CD8-positive, alpha-beta memory T cell (primary cell): Measurements from ENCODE around the gene CD247. TPM values are rescaled to one million over a fixed set of nuclear protein-coding genes. Genes with fewer than 3 reads are reported as not detected.

Experiments used
- CTCF ChIA-PET: fragments of 350-600 bp; sonication (Branson Sonifier 250); formaldehyde crosslinking; loops from one replicate; lab custom pipeline; 2021; ENCODE audit warnings: antibody characterized with exemption; lab: Charles Lee
- POLR2A ChIA-PET: fragments of 350-600 bp; sonication (Branson Sonifier 250); formaldehyde crosslinking; loops from one replicate; lab custom pipeline; 2021; ENCODE audit warnings: antibody characterized with exemption; lab: Charles Lee
- DNase-seq, 5 donors: peaks; one replicate each; pipeline versions ENCODE4 v3.0.0 to v3.0.0-alpha.2; 2020 to 2022; ENCODE audit warnings: mixed read lengths in 1 of 5
- H3K27ac ChIP-seq: one replicate; pipeline ENCODE4 v1.7.0; 2013; ENCODE audit warnings: low read depth, mild to moderate bottlenecking, low read length, moderate library complexity
- H3K27me3 ChIP-seq: 2 replicates; pipeline ENCODE4 v1.7.0; 2013; ENCODE audit warnings: low read length, mild to moderate bottlenecking; ENCODE audit not compliant: insufficient read depth, poor library complexity, severe bottlenecking
- H3K36me3 ChIP-seq: 2 replicates; pipeline ENCODE4 v1.7.0; 2013; ENCODE audit warnings: mild to moderate bottlenecking, low read length, moderate library complexity; ENCODE audit not compliant: insufficient read depth
- H3K4me1 ChIP-seq: 2 replicates; pipeline ENCODE4 v1.7.0; 2013; ENCODE audit warnings: mild to moderate bottlenecking, low read length, moderate library complexity; ENCODE audit not compliant: insufficient read depth
- H3K4me3 ChIP-seq: 2 replicates; pipeline ENCODE4 v1.7.0; 2013; ENCODE audit warnings: mild to moderate bottlenecking, low read length
- H3K9me3 ChIP-seq: 2 replicates; pipeline ENCODE4 v1.7.0; 2013; ENCODE audit warnings: mild to moderate bottlenecking, low read length
- H3K27ac Mint-ChIP-seq, 8 donors: one replicate each; pipeline ENCODE4 v1.8.0; 2020 to 2021; ENCODE audit warnings: mixed read lengths in 8 of 8, mild to moderate bottlenecking in 6 of 8, inconsistent platforms in 3 of 8, moderate library complexity in 3 of 8
- H3K27me3 Mint-ChIP-seq, 2 donors: one replicate each; pipeline ENCODE4 v1.8.0; 2020 to 2021; ENCODE audit warnings: mixed read lengths in 2 of 2, mild to moderate bottlenecking in 1 of 2, moderate library complexity in 1 of 2
- H3K36me3 Mint-ChIP-seq, 3 donors: one replicate each; pipeline ENCODE4 v1.8.0; 2020 to 2021; ENCODE audit warnings: mixed read lengths in 3 of 3, inconsistent platforms in 1 of 3, mild to moderate bottlenecking in 1 of 3
- H3K4me1 Mint-ChIP-seq, 3 donors: one replicate each; pipeline ENCODE4 v1.8.0; 2020 to 2021; ENCODE audit warnings: mixed read lengths in 3 of 3, inconsistent platforms in 1 of 3, mild to moderate bottlenecking in 1 of 3
- H3K4me3 Mint-ChIP-seq, 7 donors: one replicate each; pipeline ENCODE4 v1.8.0; 2020 to 2021; ENCODE audit warnings: mixed read lengths in 7 of 7, mild to moderate bottlenecking in 6 of 7, moderate library complexity in 4 of 7, inconsistent platforms in 2 of 7
- H3K9me3 Mint-ChIP-seq, 5 donors: one replicate each; pipeline ENCODE4 v1.8.0; 2020 to 2022; ENCODE audit warnings: mixed read lengths in 5 of 5, mild to moderate bottlenecking in 3 of 5, moderate library complexity in 2 of 5, inconsistent platforms in 1 of 5
- polyA plus RNA-seq: library from polyadenylated mRNA; unstranded; fragments of 300-500 nt; fragmentation: Illumina TruSeq; gene quantifications from one replicate; pipeline ENCODE4 v1.2.3, GENCODE V29; 2021
- total RNA-seq, 2 experiments: library from RNA; stranded (reverse); gene quantifications; one replicate each; pipeline ENCODE4 v1.2.3, GENCODE V29; 2021

The CD247 gene
- total and polyA plus RNA-seq, 3 experiments from 2014 or later = 130 to 395 (median 133) TPM

- ChIA-PET CTCF (interaction anchor here (0.7 to 1.5 kb wide), 3 partner anchors 20 to 33 kb away, joined by 3 to 5 read pairs (median 4); no protein-coding TSS in a partner anchor), POLR2A (interaction anchor here (1.0 to 1.8 kb wide), 2 partner anchors 14 to 16 kb away, joined by 3 to 7 read pairs; no protein-coding TSS in a partner anchor)
- Mint-ChIP-seq H3K4me3 (peak overlapping the region; percentile 21 to 72 (median 58)), H3K4me1 (peaks cover 92 to 100% (median 99%) of the 10 kb centered on the region in 3 donors), H3K27me3 (no peaks in the 10 kb centered on the region), H3K36me3 (peaks cover 0 to 95% (median 31%) of the 10 kb centered on the region in 3 donors), H3K27ac (peak overlapping the region; percentile 53 to 96 (median 76)), H3K9me3 (no peaks in the 10 kb centered on the region)
- Histone ChIP-seq H3K27ac (no peak overlapping the region), H3K27me3 (no peaks in the 10 kb centered on the region), H3K9me3 (no peaks in the 10 kb centered on the region), H3K36me3 (peaks cover 18% of the 10 kb centered on the region), H3K4me1 (peaks cover 98% of the 10 kb centered on the region), H3K4me3 (no peak overlapping the region)
- DNase-seq = no peak
Observed at GRCh38 chr1:167500283-167500860, 18.0 kb downstream of the CD247 start.

- H3K27ac ChIP-seq = no peak overlapping the region
- Mint-ChIP-seq H3K27ac (peak overlapping the region; percentile 41 to 96 (median 74)), H3K27me3 (no peaks in the 10 kb centered on the region), H3K4me3 (peak overlapping the region; percentile 9 to 72 (median 48)), H3K36me3 (peaks cover 0 to 93% (median 30%) of the 10 kb centered on the region in 3 donors), H3K4me1 (peaks cover 93 to 100% (median 99%) of the 10 kb centered on the region in 3 donors), H3K9me3 (no peaks in the 10 kb centered on the region)
- H3K4me1 ChIP-seq = peaks cover 100% of the 10 kb centered on the region
- H3K27me3 ChIP-seq = no peaks in the 10 kb centered on the region
- H3K36me3 ChIP-seq = peaks cover 23% of the 10 kb centered on the region
- DNase-seq = no peak
- no peak overlapping the region for H3K4me3 ChIP-seq
- POLR2A ChIA-PET = interaction anchor here (1.2 to 1.9 kb wide), 3 partner anchors 15 to 52 kb away, joined by 3 to 7 read pairs (median 4); no protein-coding TSS in a partner anchor
- no peaks in the 10 kb centered on the region for H3K9me3 ChIP-seq
- CTCF ChIA-PET = interaction anchor here (0.7 to 1.5 kb wide), 3 partner anchors 15 to 31 kb away, joined by 3 to 4 read pairs (median 4); no protein-coding TSS in a partner anchor
Observed at GRCh38 chr1:167499664-167500101, 18.6 kb downstream of the CD247 start.

- ChIA-PET CTCF (interaction anchor here (0.7 to 1.5 kb wide), 3 partner anchors 16 to 31 kb away, joined by 3 to 4 read pairs (median 4); no protein-coding TSS in a partner anchor), POLR2A (interaction anchor here (1.2 to 1.9 kb wide), 3 partner anchors 15 to 51 kb away, joined by 3 to 7 read pairs (median 4); no protein-coding TSS in a partner anchor)
- H3K4me3 Mint-ChIP-seq = peak overlapping the region; percentile 9 to 72 (median 48)
- DNase-seq = no peak
- Histone ChIP-seq H3K27me3 (no peaks in the 10 kb centered on the region), H3K4me3 (no peak overlapping the region), H3K36me3 (peaks cover 28% of the 10 kb centered on the region), H3K4me1 (peaks cover 100% of the 10 kb centered on the region), H3K27ac (no peak overlapping the region), H3K9me3 (no peaks in the 10 kb centered on the region)
- peaks cover 94 to 100% (median 99%) of the 10 kb centered on the region in 3 donors for H3K4me1 Mint-ChIP-seq
- H3K36me3 Mint-ChIP-seq = peaks cover 0 to 93% (median 30%) of the 10 kb centered on the region in 3 donors
- no peaks in the 10 kb centered on the region for H3K9me3 Mint-ChIP-seq
- H3K27ac Mint-ChIP-seq = peak overlapping the region; percentile 41 to 96 (median 78)
- H3K27me3 Mint-ChIP-seq = no peaks in the 10 kb centered on the region
Observed at GRCh38 chr1:167499106-167499505, 19.2 kb downstream of the CD247 start.

- Mint-ChIP-seq H3K27me3 (no peaks in the 10 kb centered on the region), H3K4me1 (peaks cover 94 to 100% (median 99%) of the 10 kb centered on the region in 3 donors), H3K4me3 (peak overlapping the region in 2 of 7 donors; percentile 46 to 61), H3K9me3 (no peaks in the 10 kb centered on the region), H3K36me3 (peaks cover 0 to 88% (median 19%) of the 10 kb centered on the region in 3 donors), H3K27ac (peak overlapping the region; percentile 17 to 97 (median 83))
- no peaks in the 10 kb centered on the region for H3K27me3 ChIP-seq
- H3K4me3 ChIP-seq = no peak overlapping the region
- no peak overlapping the region for H3K27ac ChIP-seq
- DNase-seq = no peak
- H3K4me1 ChIP-seq = peaks cover 100% of the 10 kb centered on the region
- POLR2A ChIA-PET = interaction anchor here (1.0 kb wide), 1 partner anchor 21 kb away, joined by 3 read pairs; the partner anchor contains the start of gene CD247
- peaks cover 36% of the 10 kb centered on the region for H3K36me3 ChIP-seq
- CTCF ChIA-PET = interaction anchor here (2.1 kb wide), 1 partner anchor 19 kb away, joined by 7 read pairs; no protein-coding TSS in a partner anchor
- H3K9me3 ChIP-seq = no peaks in the 10 kb centered on the region
Observed at GRCh38 chr1:167496797-167497619, 21.3 kb downstream of the CD247 start.

GRCh38 chr1:167493372-167493771 lies 25.0 kb downstream of the CD247 start:
- peaks cover 98% of the 10 kb centered on the region for H3K4me1 ChIP-seq
- H3K27me3 ChIP-seq = no peaks in the 10 kb centered on the region
- CTCF ChIA-PET = interaction anchor here (1.3 to 2.9 kb wide), 5 partner anchors 8 to 38 kb away, joined by 3 to 12 read pairs (median 5); partner anchors contain the start of gene CD247
- peak overlapping the region; percentile 68 to 97 (median 96) for H3K27ac Mint-ChIP-seq
- POLR2A ChIA-PET = interaction anchor here (0.9 to 2.9 kb wide), 3 partner anchors 10 to 46 kb away, joined by 4 to 17 read pairs (median 8); partner anchors contain the start of gene CD247
- no peaks in the 10 kb centered on the region for H3K27me3 Mint-ChIP-seq
- peak overlapping the region; percentile 1 to 89 (median 70) for H3K4me3 Mint-ChIP-seq
- no peaks in the 10 kb centered on the region for H3K9me3 Mint-ChIP-seq
- H3K4me3 ChIP-seq = no peak overlapping the region
- H3K9me3 ChIP-seq = no peaks in the 10 kb centered on the region
- DNase-seq = no peak
- peaks cover 27% of the 10 kb centered on the region for H3K36me3 ChIP-seq
- H3K36me3 Mint-ChIP-seq = peaks cover 0 to 75% (median 12%) of the 10 kb centered on the region in 3 donors
- H3K27ac ChIP-seq = no peak overlapping the region
- H3K4me1 Mint-ChIP-seq = peaks cover 93 to 100% (median 99%) of the 10 kb centered on the region in 3 donors

GRCh38 chr1:167492481-167492910 lies 25.8 kb downstream of the CD247 start:
- Histone ChIP-seq H3K4me3 (peak overlapping the region; percentile 23), H3K27ac (no peak overlapping the region), H3K36me3 (peaks cover 19% of the 10 kb centered on the region), H3K27me3 (no peaks in the 10 kb centered on the region), H3K9me3 (no peaks in the 10 kb centered on the region), H3K4me1 (peaks cover 98% of the 10 kb centered on the region)
- no peaks in the 10 kb centered on the region for H3K9me3 Mint-ChIP-seq
- H3K27ac Mint-ChIP-seq = peak overlapping the region; percentile 82 to 97 (median 94)
- peaks cover 93 to 100% (median 99%) of the 10 kb centered on the region in 3 donors for H3K4me1 Mint-ChIP-seq
- POLR2A ChIA-PET = interaction anchor here (0.7 to 2.9 kb wide), 5 partner anchors 9 to 75 kb away, joined by 4 to 17 read pairs (median 11); partner anchors contain the start of gene CD247
- peak overlapping the region; percentile 60 to 89 (median 70) for H3K4me3 Mint-ChIP-seq
- no peaks in the 10 kb centered on the region for H3K27me3 Mint-ChIP-seq
- CTCF ChIA-PET = interaction anchor here (0.7 to 2.9 kb wide), 5 partner anchors 12 to 41 kb away, joined by 3 to 12 read pairs (median 3); partner anchors contain the start of gene CD247
- H3K36me3 Mint-ChIP-seq = peaks cover 0 to 74% (median 11%) of the 10 kb centered on the region in 3 donors
- DNase-seq = peak in 4 of 5 donors; percentile 30 to 70 (median 50)
